HEK293T (cell line): ENCODE measurements around the gene WWC1.

Experiments
- CTCF ChIA-PET: fragments of 350-600 bp; formaldehyde crosslinking; extraction: SDS; loops from one replicate; lab custom pipeline; 2021; ENCODE audit warnings: antibody characterized with exemption, inconsistent platforms; lab: Yijun Ruan, JAX
- POLR2A ChIA-PET: fragments of 350-600 bp; formaldehyde crosslinking; extraction: SDS; loops from one replicate; lab custom pipeline; 2020; ENCODE audit warnings: antibody characterized with exemption, inconsistent platforms; lab: Yijun Ruan, JAX
- DNase-seq: peaks from one replicate; pipeline ENCODE4 v3.0.0; 2012; ENCODE audit warnings: mixed read lengths; ENCODE audit errors: extremely low spot score
- ARNT ChIP-seq: fragments of 450-650 bp; IDR thresholded peaks from 2 replicates; pipeline ENCODE4 v1.6.1; 2017; ENCODE audit warnings: mild to moderate bottlenecking
- BHLHE40 ChIP-seq: fragments of 450-650 bp; IDR thresholded peaks from 2 replicates; pipeline ENCODE4 v1.6.1; 2016; ENCODE audit warnings: mild to moderate bottlenecking, moderate library complexity, borderline replicate concordance
- CTBP1 ChIP-seq: fragments of 450-650 bp; IDR thresholded peaks from 2 replicates; pipeline ENCODE4 v1.6.1; 2016; ENCODE audit warnings: borderline replicate concordance
- ELF4 ChIP-seq: fragments of 450-650 bp; IDR thresholded peaks from 2 replicates; pipeline ENCODE4 v1.6.1; 2017; ENCODE audit warnings: antibody characterized with exemption
- FOXA1 ChIP-seq: fragments of 450-650 bp; IDR thresholded peaks from 2 replicates; pipeline ENCODE4 v1.6.1; 2016; ENCODE audit warnings: mild to moderate bottlenecking
- FOXK2 ChIP-seq: fragments of 450-650 bp; IDR thresholded peaks from 2 replicates; pipeline ENCODE4 v1.6.1; 2016; ENCODE audit warnings: mild to moderate bottlenecking
- FOXM1 ChIP-seq: fragments of 450-650 bp; IDR thresholded peaks from 2 replicates; pipeline ENCODE4 v1.6.1; 2017; ENCODE audit warnings: mild to moderate bottlenecking, borderline replicate concordance
- HDGF ChIP-seq: fragments of 450-650 bp; IDR thresholded peaks from 2 replicates; pipeline ENCODE4 v1.6.1; 2017; ENCODE audit warnings: antibody characterized with exemption, borderline replicate concordance
- L3MBTL2 ChIP-seq: fragments of 450-650 bp; conservative IDR thresholded peaks from 2 replicates; pipeline ENCODE4 v1.6.1; 2016; ENCODE audit warnings: mild to moderate bottlenecking
- LEF1 ChIP-seq: fragments of 450-650 bp; IDR thresholded peaks from 2 replicates; pipeline ENCODE4 v1.6.1; 2017; ENCODE audit warnings: mild to moderate bottlenecking, borderline replicate concordance
- NFRKB ChIP-seq: fragments of 450-650 bp; IDR thresholded peaks from 2 replicates; pipeline ENCODE4 v1.6.1; 2016; ENCODE audit warnings: mild to moderate bottlenecking, moderate library complexity
- SP1 ChIP-seq: fragments of 450-650 bp; IDR thresholded peaks from 2 replicates; pipeline ENCODE4 v1.6.1; 2017
- SUZ12 ChIP-seq: fragments of 450-650 bp; IDR thresholded peaks from 2 replicates; pipeline ENCODE4 v1.6.1; 2016; ENCODE audit warnings: mild to moderate bottlenecking
- TARDBP ChIP-seq: fragments of 450-650 bp; IDR thresholded peaks from 2 replicates; pipeline ENCODE4 v1.6.1; 2016
- ZNF384 ChIP-seq: fragments of 450-650 bp; IDR thresholded peaks from 2 replicates; pipeline ENCODE4 v1.6.1; 2016
- TF ChIP-seq, protein P1 (sequence below): fragments of 450-650 bp; IDR thresholded peaks from 2 replicates; pipeline ENCODE4 v1.6.1; 2016

WWC1 gene

GRCh38 chr5:168353216-168353957 is 61.9 kb downstream of the WWC1 start:
- POLR2A ChIA-PET = no interaction called here
- TF ChIP-seq CTBP1 (no peak), LEF1 (no peak), FOXA1 (no peak), FOXK2 (no peak), BHLHE40 (no peak)
- DNase-seq = no peak
- CTCF ChIA-PET = no interaction called here

DNA sequence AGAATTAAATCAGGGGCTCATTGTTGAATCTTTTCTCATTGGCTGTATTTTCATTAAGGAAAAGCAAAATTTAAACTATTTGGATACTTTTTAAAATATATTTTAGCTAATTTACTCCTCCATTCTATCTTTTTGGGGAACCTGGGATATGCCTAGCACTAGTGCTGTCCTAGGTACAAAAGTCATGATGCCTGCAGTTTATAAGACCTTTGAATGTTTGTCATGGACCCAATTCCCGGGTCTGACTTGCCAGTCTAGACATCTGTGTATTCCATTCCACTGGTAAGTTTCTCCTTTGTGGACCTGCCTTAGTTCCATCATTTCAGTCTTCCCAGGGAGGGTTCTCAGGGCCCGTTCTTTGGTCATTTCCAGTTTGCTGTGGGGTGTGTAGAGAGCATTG is 63.0 kb downstream of the WWC1 start:
- no peak for DNase-seq
- POLR2A ChIA-PET = no interaction called here
- CTCF ChIA-PET = no interaction called here
- TF ChIP-seq SP1 (no peak), FOXA1 (no peak), CTBP1 (no peak)

DNA sequence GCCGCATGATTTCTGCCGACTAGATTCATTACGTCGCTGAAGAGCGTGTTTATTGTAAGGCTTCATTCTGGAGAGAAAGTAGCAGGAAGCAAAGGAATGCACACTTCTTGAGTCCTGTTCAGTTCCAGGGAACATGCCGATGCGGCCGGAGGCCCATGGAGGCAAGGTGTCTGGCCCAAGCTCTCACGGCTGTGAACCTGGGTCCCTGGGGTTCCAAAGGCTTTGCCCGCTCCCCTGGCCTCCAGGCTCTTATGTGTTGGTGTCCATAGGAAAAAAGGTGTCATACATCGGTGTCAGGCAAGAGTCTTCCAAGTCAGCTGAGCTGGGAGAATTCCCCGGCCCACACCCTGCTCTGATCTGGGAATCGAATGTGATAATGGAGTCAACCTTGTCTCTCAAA is 64.7 kb downstream of the WWC1 start:
- no peak for TF ChIP-seq LEF1
- TF ChIP-seq, protein P1, sequence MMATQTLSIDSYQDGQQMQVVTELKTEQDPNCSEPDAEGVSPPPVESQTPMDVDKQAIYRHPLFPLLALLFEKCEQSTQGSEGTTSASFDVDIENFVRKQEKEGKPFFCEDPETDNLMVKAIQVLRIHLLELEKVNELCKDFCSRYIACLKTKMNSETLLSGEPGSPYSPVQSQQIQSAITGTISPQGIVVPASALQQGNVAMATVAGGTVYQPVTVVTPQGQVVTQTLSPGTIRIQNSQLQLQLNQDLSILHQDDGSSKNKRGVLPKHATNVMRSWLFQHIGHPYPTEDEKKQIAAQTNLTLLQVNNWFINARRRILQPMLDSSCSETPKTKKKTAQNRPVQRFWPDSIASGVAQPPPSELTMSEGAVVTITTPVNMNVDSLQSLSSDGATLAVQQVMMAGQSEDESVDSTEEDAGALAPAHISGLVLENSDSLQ = no peak
- no peak for DNase-seq
- POLR2A ChIA-PET = no interaction called here
- CTCF ChIA-PET = no interaction called here

- CTCF ChIA-PET = interaction anchor here (1.3 kb wide), 1 partner anchor 8 kb away, joined by 3 read pairs; no protein-coding TSS in a partner anchor
- POLR2A ChIA-PET = no interaction called here
- DNase-seq = no peak
- TF ChIP-seq CTBP1 (no peak), BHLHE40 (no peak), ELF4 (no peak), FOXA1 (no peak), ZNF384 (no peak), SUZ12 (no peak), HDGF (no peak)
Measured at GRCh38 chr5:168356592-168356991, 65.1 kb downstream of the WWC1 start.

DNA sequence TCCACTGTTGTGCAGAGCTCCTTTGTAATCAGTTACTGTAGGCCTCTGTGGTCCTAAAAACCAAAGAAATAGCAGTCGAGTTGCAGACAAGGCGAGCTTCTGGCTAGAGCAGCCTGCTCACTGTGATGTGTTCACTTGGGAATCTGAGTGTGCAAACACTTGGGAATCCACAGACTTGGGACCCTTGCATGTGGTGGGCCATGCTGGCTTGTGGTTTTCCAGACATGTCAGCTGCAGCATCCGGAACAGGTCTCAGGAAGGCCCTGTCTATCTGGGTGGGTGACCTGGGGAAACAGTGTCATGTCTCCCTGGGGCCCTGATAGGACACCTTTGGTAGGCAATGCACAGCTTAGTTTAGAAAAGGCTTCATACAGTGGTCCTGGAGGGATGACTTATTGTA is 66.4 kb downstream of the WWC1 start:
- no peak for TF ChIP-seq SUZ12
- TF ChIP-seq, protein P1 = no peak
- TF ChIP-seq SP1 = no peak
- TF ChIP-seq ELF4 = no peak
- no peak for TF ChIP-seq BHLHE40
- TF ChIP-seq LEF1 = no peak
- no peak for TF ChIP-seq ZNF384
- TF ChIP-seq L3MBTL2 = no peak
- TF ChIP-seq NFRKB = no peak
- TF ChIP-seq FOXM1 = no peak
- no peak for TF ChIP-seq HDGF
- TF ChIP-seq ARNT = no peak
- no peak for TF ChIP-seq CTBP1
- TF ChIP-seq FOXA1 = no peak
- TF ChIP-seq TARDBP = no peak
- TF ChIP-seq FOXK2 = no peak
- CTCF ChIA-PET = interaction anchor here (1.3 kb wide), 1 partner anchor 10 kb away, joined by 3 read pairs; no protein-coding TSS in a partner anchor
- POLR2A ChIA-PET = no interaction called here
- DNase-seq = no peak

DNA sequence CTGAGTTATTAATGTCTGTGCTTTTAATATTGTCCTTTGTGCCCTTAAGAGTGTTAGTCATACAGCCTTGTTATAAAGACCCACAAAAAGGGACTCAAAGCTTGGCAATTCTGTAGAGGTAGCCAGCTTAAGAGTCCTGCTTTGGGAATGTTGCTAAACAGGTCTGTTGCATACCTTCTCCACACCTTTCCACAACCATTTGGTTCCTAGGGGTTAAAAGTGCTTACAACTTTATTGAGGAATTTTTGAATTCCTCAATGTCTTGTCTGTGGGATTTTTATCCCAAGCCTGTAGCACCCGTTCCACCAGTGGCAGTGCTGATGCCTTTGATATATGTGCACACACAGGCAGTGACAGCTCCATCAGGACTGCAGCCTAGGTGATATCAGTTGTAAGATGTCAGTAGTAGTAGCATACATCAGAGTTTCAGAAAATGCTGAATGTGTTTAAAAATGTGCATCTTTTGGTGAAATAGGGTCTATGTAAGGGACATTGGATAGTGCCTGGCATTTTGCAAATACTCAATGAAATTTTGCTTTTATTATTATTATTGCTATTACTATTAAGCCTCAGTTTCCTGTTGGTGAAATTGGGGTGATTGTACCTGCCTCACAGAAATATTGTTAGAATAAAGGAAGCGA is 68.5 kb downstream of the WWC1 start:
- CTCF ChIA-PET = no interaction called here
- no peak for DNase-seq
- POLR2A ChIA-PET = no interaction called here
- TF ChIP-seq BHLHE40 (no peak), FOXK2 (no peak), HDGF (no peak), L3MBTL2 (no peak), ELF4 (no peak), ZNF384 (no peak), FOXM1 (no peak), LEF1 (no peak), ARNT (no peak), FOXA1 (no peak), TARDBP (no peak), CTBP1 (no peak), NFRKB (no peak)
- TF ChIP-seq, protein P1 = no peak

DNA sequence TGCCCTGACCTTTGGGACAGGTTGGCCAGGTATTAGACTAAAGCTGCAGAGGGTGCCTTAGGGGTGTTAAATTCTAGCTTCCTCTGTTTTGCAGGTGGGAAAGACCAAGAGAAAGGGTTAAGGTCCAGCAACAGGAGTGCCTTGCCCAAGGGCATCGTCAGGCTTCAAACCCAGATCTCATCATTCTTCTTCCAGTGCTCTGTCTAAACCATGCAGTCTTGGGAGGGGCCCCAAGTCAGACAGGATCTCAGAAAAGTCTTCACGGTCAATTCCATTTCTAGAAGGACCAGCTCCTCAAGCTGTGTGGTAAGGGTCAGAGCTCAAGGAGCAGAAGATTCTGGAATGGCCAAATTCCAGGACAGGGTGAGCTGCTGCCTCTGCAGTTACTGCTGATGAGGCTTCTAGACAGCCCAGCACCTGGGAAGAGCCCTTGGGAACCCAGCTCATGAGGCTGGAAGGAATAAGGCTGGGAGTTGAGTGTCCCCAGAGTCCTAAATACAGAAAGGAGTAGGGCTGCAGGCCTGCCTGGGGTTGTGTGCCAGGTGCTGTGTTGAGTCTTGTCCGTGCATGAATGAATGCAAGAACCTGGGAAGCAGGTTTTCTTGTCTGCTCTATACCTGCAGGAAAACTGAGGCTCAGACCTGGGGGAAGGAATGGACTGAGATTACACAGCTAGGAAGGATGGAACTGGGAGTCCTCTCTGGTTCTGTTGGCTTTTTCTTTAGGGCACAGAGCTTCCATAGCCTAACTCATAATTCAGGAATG is 69.3 kb downstream of the WWC1 start:
- POLR2A ChIA-PET = no interaction called here
- DNase-seq = no peak
- TF ChIP-seq ELF4 = no peak
- no peak for TF ChIP-seq NFRKB
- no peak for TF ChIP-seq L3MBTL2
- no peak for TF ChIP-seq ARNT
- TF ChIP-seq BHLHE40 = no peak
- no peak for TF ChIP-seq ZNF384
- no peak for TF ChIP-seq SUZ12
- TF ChIP-seq LEF1 = no peak
- no peak for TF ChIP-seq SP1
- TF ChIP-seq, protein P1 = no peak
- TF ChIP-seq TARDBP = no peak
- no peak for TF ChIP-seq FOXM1
- no peak for TF ChIP-seq CTBP1
- TF ChIP-seq HDGF = no peak
- no peak for TF ChIP-seq FOXA1
- TF ChIP-seq FOXK2 = no peak
- CTCF ChIA-PET = no interaction called here
